ENCODE data around the gene HMGXB4.

Gene HMGXB4

DNA sequence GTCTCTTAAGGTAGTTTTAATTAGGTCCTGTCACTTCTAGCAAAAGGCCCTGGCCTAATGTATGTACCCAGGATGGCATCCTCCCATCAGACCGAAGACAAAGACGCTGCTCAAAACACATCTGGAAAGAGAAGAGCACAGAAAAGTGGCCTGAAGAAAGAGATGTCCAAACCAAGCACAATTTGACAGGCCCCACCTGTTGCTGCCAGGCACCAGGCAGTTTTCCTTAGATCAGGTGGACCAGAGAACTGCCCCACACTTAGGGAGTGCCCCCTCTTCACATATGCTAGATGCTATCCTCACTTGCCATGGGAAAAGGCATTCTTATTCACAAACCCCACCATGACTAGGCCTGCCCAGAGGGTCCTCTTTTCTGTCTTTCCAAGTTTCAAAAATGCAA is 3.3 kb upstream of the HMGXB4 start:
- no peak overlapping the region for H3K4me2 ChIP-seq (ENCODE audit: low read length)
- H3F3A ChIP-seq (ENCODE audit: control insufficient read depth, insufficient read depth), result no peaks in the 10 kb centered on the region
- H3K9me3 ChIP-seq (ENCODE audit: control insufficient read depth, insufficient read depth, low read length), result no peaks in the 10 kb centered on the region
- H3K4me1 ChIP-seq (ENCODE audit: control insufficient read depth, low read length), result peaks cover 19% of the 10 kb centered on the region
- H3K79me2 ChIP-seq (ENCODE audit: control insufficient read depth, low read length), result peaks cover 23% of the 10 kb centered on the region
- H4K20me1 ChIP-seq (ENCODE audit: control insufficient read depth, insufficient read depth, low read depth, low read length), result no peaks in the 10 kb centered on the region
- H3K36me3 ChIP-seq (ENCODE audit: control insufficient read depth, low read length), result peaks cover 12% of the 10 kb centered on the region
- TF ChIP-seq EZH2phosphoT487 (IDR thresholded peaks at IDR 0.05; ENCODE audit: borderline replicate concordance, low read length), result no peak
- TF ChIP-seq, protein P1, sequence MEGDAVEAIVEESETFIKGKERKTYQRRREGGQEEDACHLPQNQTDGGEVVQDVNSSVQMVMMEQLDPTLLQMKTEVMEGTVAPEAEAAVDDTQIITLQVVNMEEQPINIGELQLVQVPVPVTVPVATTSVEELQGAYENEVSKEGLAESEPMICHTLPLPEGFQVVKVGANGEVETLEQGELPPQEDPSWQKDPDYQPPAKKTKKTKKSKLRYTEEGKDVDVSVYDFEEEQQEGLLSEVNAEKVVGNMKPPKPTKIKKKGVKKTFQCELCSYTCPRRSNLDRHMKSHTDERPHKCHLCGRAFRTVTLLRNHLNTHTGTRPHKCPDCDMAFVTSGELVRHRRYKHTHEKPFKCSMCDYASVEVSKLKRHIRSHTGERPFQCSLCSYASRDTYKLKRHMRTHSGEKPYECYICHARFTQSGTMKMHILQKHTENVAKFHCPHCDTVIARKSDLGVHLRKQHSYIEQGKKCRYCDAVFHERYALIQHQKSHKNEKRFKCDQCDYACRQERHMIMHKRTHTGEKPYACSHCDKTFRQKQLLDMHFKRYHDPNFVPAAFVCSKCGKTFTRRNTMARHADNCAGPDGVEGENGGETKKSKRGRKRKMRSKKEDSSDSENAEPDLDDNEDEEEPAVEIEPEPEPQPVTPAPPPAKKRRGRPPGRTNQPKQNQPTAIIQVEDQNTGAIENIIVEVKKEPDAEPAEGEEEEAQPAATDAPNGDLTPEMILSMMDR (IDR thresholded peaks at IDR 0.05; ENCODE audit: low read depth, low read length, poor library complexity, severe bottlenecking), result no peak
- no peaks in the 10 kb centered on the region for H3K9me2 ChIP-seq (replicated peaks; ENCODE audit: control insufficient read depth, low read length)
- no peak overlapping the region for H3K27ac ChIP-seq (ENCODE audit: low read depth, low read length)
- H3K27me3 ChIP-seq (ENCODE audit: control insufficient read depth, low read length), result no peaks in the 10 kb centered on the region
- no peak overlapping the region for H3K4me3 ChIP-seq (ENCODE audit: low read length)

DNA sequence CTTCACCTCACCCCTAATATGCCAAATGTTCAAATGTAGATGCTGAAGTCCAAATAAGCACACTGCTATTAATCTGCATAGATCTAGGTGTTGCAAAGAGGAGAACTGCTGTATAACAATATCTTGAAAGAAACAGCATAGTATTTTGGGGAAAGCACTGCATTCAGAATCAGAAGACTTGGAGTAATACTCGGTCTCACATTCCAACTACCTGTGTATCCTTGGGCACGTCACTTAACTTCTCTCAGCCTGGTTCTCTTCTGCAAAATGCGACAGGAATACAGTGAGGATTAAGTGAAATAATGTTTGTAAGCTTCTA is 332 bp upstream of the HMGXB4 start:
- Histone ChIP-seq H3K4me2 (ENCODE audit: low read length) (peak overlapping the region; percentile 95), H3K4me3 (ENCODE audit: low read length) (peak overlapping the region; percentile 95), H3K9me2 (replicated peaks; ENCODE audit: control insufficient read depth, low read length) (no peaks in the 10 kb centered on the region), H3K36me3 (ENCODE audit: control insufficient read depth, low read length) (peaks cover 35% of the 10 kb centered on the region), H4K20me1 (ENCODE audit: control insufficient read depth, insufficient read depth, low read depth, low read length) (peaks cover 4% of the 10 kb centered on the region; the same call in 1 of the 2 replicates), H3K27me3 (ENCODE audit: control insufficient read depth, low read length) (no peaks in the 10 kb centered on the region), H3F3A (ENCODE audit: control insufficient read depth, insufficient read depth) (no peaks in the 10 kb centered on the region), H3K27ac (ENCODE audit: low read depth, low read length) (peak overlapping the region; percentile 49), H3K4me1 (ENCODE audit: control insufficient read depth, low read length) (peaks cover 30% of the 10 kb centered on the region), H3K79me2 (ENCODE audit: control insufficient read depth, low read length) (peaks cover 52% of the 10 kb centered on the region), H3K9me3 (ENCODE audit: control insufficient read depth, insufficient read depth, low read length) (no peaks in the 10 kb centered on the region)
- TF ChIP-seq, protein P1 (IDR thresholded peaks at IDR 0.05; ENCODE audit: low read depth, low read length, poor library complexity, severe bottlenecking), result no peak
- no peak for TF ChIP-seq EZH2phosphoT487 (IDR thresholded peaks at IDR 0.05; ENCODE audit: borderline replicate concordance, low read length)

DNA sequence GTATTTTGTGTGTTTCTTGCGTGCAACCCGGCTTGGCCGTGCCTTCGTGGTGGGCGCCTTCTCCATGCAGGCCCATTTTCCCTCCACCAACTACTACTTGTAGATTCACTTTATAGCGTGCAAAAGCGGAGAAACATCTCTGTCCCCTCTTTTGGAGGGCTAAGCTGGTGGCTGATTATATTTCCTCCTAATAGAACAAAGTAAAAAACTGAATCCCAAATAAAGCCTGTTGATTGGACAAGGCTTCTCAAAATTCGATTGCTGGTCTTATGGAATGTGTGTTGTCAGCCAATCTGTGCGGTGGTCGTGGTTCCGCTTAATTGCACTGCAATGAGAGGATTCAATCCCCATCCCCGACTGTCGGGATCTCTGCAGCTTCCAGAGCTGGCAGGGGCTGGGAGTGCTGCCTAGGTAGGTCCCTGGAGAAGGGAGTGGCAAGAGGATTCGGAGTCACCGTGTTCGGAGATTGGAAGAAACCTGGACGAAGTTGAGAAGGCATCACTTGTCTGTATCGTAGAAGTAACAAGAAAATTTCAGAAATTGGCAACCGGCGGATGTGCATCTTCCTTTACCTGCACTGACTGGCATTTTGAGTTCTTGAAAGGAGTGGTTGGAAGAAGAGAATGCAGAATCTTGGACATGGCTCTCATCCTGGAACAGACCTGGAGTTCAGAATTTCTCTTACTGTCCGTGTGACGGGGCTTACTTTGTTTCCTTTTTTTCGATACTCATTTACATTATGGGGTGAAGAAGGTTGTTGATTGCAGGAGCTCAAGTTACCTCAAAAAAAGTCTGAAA is 1.1 kb downstream of the HMGXB4 start:
- peaks cover 49% of the 10 kb centered on the region for H3K36me3 ChIP-seq (ENCODE audit: control insufficient read depth, low read length)
- H3K27me3 ChIP-seq (ENCODE audit: control insufficient read depth, low read length), result no peaks in the 10 kb centered on the region
- H3K27ac ChIP-seq (ENCODE audit: low read depth, low read length), result peak overlapping the region; percentile 49
- H3K4me3 ChIP-seq (ENCODE audit: low read length), result peak overlapping the region; percentile 95
- no peaks in the 10 kb centered on the region for H3F3A ChIP-seq (ENCODE audit: control insufficient read depth, insufficient read depth)
- peaks cover 65% of the 10 kb centered on the region for H3K79me2 ChIP-seq (ENCODE audit: control insufficient read depth, low read length)
- no peak for TF ChIP-seq EZH2phosphoT487 (IDR thresholded peaks at IDR 0.05; ENCODE audit: borderline replicate concordance, low read length)
- TF ChIP-seq, protein P1 (IDR thresholded peaks at IDR 0.05; ENCODE audit: low read depth, low read length, poor library complexity, severe bottlenecking), result no peak
- peaks cover 30% of the 10 kb centered on the region for H3K4me1 ChIP-seq (ENCODE audit: control insufficient read depth, low read length)
- H3K9me3 ChIP-seq (ENCODE audit: control insufficient read depth, insufficient read depth, low read length), result no peaks in the 10 kb centered on the region
- H3K9me2 ChIP-seq (replicated peaks; ENCODE audit: control insufficient read depth, low read length), result no peaks in the 10 kb centered on the region
- H4K20me1 ChIP-seq (ENCODE audit: control insufficient read depth, insufficient read depth, low read depth, low read length), result peaks cover 7% of the 10 kb centered on the region
- H3K4me2 ChIP-seq (ENCODE audit: low read length), result peak overlapping the region; percentile 95

Measured in DOHH2 (cell line).